Measurements from ENCODE around the gene CPAMD8.

CPAMD8 gene

DNA sequence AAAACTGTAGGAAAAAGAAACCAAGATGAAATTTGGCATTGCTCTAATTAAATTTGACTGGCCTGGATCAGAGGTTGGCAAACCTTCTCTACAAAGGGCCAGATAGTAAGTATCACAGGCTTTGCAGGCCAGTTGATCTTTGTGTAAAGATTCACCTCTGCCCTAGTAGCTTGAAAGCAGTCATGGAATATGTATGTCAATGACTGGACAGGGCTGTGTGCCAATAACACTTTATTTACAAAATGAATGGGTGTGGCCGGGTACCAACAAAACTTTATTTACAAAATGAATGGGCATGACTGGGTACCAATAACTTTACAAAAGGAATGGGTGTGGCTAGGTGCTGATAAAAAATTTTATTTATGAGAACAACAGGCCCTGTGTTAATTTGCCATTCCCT, 177.4 kb downstream of the CPAMD8 start:
- TF ChIP-seq, protein P1, sequence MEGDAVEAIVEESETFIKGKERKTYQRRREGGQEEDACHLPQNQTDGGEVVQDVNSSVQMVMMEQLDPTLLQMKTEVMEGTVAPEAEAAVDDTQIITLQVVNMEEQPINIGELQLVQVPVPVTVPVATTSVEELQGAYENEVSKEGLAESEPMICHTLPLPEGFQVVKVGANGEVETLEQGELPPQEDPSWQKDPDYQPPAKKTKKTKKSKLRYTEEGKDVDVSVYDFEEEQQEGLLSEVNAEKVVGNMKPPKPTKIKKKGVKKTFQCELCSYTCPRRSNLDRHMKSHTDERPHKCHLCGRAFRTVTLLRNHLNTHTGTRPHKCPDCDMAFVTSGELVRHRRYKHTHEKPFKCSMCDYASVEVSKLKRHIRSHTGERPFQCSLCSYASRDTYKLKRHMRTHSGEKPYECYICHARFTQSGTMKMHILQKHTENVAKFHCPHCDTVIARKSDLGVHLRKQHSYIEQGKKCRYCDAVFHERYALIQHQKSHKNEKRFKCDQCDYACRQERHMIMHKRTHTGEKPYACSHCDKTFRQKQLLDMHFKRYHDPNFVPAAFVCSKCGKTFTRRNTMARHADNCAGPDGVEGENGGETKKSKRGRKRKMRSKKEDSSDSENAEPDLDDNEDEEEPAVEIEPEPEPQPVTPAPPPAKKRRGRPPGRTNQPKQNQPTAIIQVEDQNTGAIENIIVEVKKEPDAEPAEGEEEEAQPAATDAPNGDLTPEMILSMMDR (IDR thresholded peaks at IDR 0.05; ENCODE audit: low read depth, low read length): no peak
- H3K9me3 ChIP-seq: no peaks in the 10 kb centered on the region
- H3K4me3 ChIP-seq (ENCODE audit: low read depth, low read length): no peak overlapping the region
- no peaks in the 10 kb centered on the region for H3K4me1 ChIP-seq
- no peaks in the 10 kb centered on the region for H3K27me3 ChIP-seq
- H3K36me3 ChIP-seq: peaks cover 64% of the 10 kb centered on the region
- DNase-seq: no peak

DNA sequence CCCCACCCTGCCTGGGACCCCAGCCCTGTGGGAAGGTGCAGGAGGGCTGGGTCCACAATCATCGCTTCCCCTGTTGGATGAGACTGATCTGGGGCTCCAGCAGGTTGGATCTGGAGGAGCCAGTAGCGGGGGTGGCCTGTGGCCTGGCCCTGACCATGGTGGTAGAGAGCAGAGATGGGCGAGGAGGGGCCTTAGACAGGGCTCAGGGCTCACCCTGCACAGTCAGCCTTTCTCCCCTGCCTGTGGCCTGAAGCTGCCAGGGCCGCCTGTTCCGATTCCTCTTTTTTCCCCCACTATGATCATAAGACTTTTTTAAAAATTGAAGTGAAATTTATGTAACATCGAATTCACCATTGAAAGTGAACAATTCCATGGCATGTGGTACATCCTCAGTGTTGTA, 179.2 kb downstream of the CPAMD8 start:
- H3K27me3 ChIP-seq: no peaks in the 10 kb centered on the region
- TF ChIP-seq, protein P1 (IDR thresholded peaks at IDR 0.05; ENCODE audit: low read depth, low read length): no peak
- H3K9me3 ChIP-seq: no peaks in the 10 kb centered on the region
- H3K4me3 ChIP-seq (ENCODE audit: low read depth, low read length): no peak overlapping the region
- no peak for DNase-seq
- no peaks in the 10 kb centered on the region for H3K4me1 ChIP-seq
- H3K36me3 ChIP-seq: peaks cover 52% of the 10 kb centered on the region

DNA sequence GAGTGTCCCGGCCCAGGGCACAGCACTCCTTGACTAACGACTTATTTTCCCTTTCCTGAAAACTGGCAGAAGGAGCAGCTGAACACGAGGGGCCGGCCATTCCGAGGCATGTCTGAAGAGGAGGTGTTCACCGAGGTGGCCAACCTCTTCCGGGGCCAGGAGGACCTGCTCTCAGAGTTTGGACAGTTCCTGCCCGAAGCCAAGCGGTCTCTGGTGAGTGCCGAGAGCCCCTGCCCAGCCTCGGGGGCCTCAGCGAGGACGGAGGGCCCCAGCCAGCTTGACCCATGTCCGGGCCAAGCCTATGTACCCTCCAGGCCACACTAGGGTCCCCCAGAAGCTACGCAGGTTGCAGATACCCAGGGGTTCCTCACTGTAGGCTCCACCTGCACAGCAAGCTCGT, 179.7 kb downstream of the CPAMD8 start:
- TF ChIP-seq, protein P1 (IDR thresholded peaks at IDR 0.05; ENCODE audit: low read depth, low read length): no peak
- H3K4me1 ChIP-seq: no peaks in the 10 kb centered on the region
- no peak overlapping the region for H3K4me3 ChIP-seq (ENCODE audit: low read depth, low read length)
- no peak for DNase-seq
- no peaks in the 10 kb centered on the region for H3K9me3 ChIP-seq
- H3K27me3 ChIP-seq: no peaks in the 10 kb centered on the region
- H3K36me3 ChIP-seq: peaks cover 52% of the 10 kb centered on the region
